HEK293T (cell line): ENCODE measurements around the gene FNDC3B.

Source experiments
- ARNT ChIP-seq: fragments of 450-650 bp; IDR thresholded peaks from 2 replicates; pipeline ENCODE4 v1.6.1; 2017; ENCODE audit warnings: mild to moderate bottlenecking
- BHLHE40 ChIP-seq: fragments of 450-650 bp; IDR thresholded peaks from 2 replicates; pipeline ENCODE4 v1.6.1; 2016; ENCODE audit warnings: mild to moderate bottlenecking, moderate library complexity, borderline replicate concordance
- CTBP1 ChIP-seq: fragments of 450-650 bp; IDR thresholded peaks from 2 replicates; pipeline ENCODE4 v1.6.1; 2016; ENCODE audit warnings: borderline replicate concordance
- ELF4 ChIP-seq: fragments of 450-650 bp; IDR thresholded peaks from 2 replicates; pipeline ENCODE4 v1.6.1; 2017; ENCODE audit warnings: antibody characterized with exemption
- FOXA1 ChIP-seq: fragments of 450-650 bp; IDR thresholded peaks from 2 replicates; pipeline ENCODE4 v1.6.1; 2016; ENCODE audit warnings: mild to moderate bottlenecking
- FOXK2 ChIP-seq: fragments of 450-650 bp; IDR thresholded peaks from 2 replicates; pipeline ENCODE4 v1.6.1; 2016; ENCODE audit warnings: mild to moderate bottlenecking
- FOXM1 ChIP-seq: fragments of 450-650 bp; IDR thresholded peaks from 2 replicates; pipeline ENCODE4 v1.6.1; 2017; ENCODE audit warnings: mild to moderate bottlenecking, borderline replicate concordance
- HDGF ChIP-seq: fragments of 450-650 bp; IDR thresholded peaks from 2 replicates; pipeline ENCODE4 v1.6.1; 2017; ENCODE audit warnings: antibody characterized with exemption, borderline replicate concordance
- NFRKB ChIP-seq: fragments of 450-650 bp; IDR thresholded peaks from 2 replicates; pipeline ENCODE4 v1.6.1; 2016; ENCODE audit warnings: mild to moderate bottlenecking, moderate library complexity
- PKNOX1 ChIP-seq: fragments of 450-650 bp; IDR thresholded peaks from 2 replicates; pipeline ENCODE4 v1.6.1; 2016
- SP1 ChIP-seq: fragments of 450-650 bp; IDR thresholded peaks from 2 replicates; pipeline ENCODE4 v1.6.1; 2017
- SUZ12 ChIP-seq: fragments of 450-650 bp; IDR thresholded peaks from 2 replicates; pipeline ENCODE4 v1.6.1; 2016; ENCODE audit warnings: mild to moderate bottlenecking
- TARDBP ChIP-seq: fragments of 450-650 bp; IDR thresholded peaks from 2 replicates; pipeline ENCODE4 v1.6.1; 2016
- ZNF384 ChIP-seq: fragments of 450-650 bp; IDR thresholded peaks from 2 replicates; pipeline ENCODE4 v1.6.1; 2016

GRCh38 chr3:172326993-172327392 is 287.6 kb downstream of the FNDC3B start:
- TF ChIP-seq ARNT (no peak), SP1 (no peak), FOXM1 (no peak), TARDBP (no peak), ELF4 (no peak), FOXA1 (no peak), PKNOX1 (no peak), BHLHE40 (no peak), ZNF384 (no peak), SUZ12 (no peak), FOXK2 (no peak), CTBP1 (no peak), HDGF (no peak), NFRKB (no peak)
